IPS-20b (cell line): ENCODE data around the gene BBLN.

Experiments
- H3K27ac ChIP-seq: one replicate; pipeline ENCODE4 v1.5.1; 2013; ENCODE audit warnings: low read length
- H3K27me3 ChIP-seq: 2 replicates; pipeline ENCODE4 v1.6.1; 2013; ENCODE audit warnings: mild to moderate bottlenecking, low read length, inconsistent platforms; ENCODE audit not compliant: insufficient read depth
- H3K36me3 ChIP-seq: 2 replicates; pipeline ENCODE4 v1.6.1; 2013; ENCODE audit warnings: low read depth, mild to moderate bottlenecking, inconsistent platforms, low read length, moderate library complexity; ENCODE audit not compliant: insufficient read depth
- H3K4me1 ChIP-seq: 2 replicates; pipeline ENCODE4 v1.6.1; 2013; ENCODE audit warnings: mild to moderate bottlenecking, control low read depth, inconsistent platforms, low read length, moderate library complexity; ENCODE audit not compliant: insufficient read depth
- H3K4me3 ChIP-seq: 2 replicates; pipeline ENCODE4 v1.5.1; 2013; ENCODE audit warnings: mild to moderate bottlenecking, low read length, inconsistent platforms
- H3K9ac ChIP-seq: 2 replicates; pipeline ENCODE4 v1.6.1; 2013; ENCODE audit warnings: low read depth, mild to moderate bottlenecking, inconsistent platforms, low read length, moderate library complexity
- H3K9me3 ChIP-seq: 2 replicates; pipeline ENCODE4 v1.6.1; 2013; ENCODE audit warnings: mild to moderate bottlenecking, low read depth, low read length, inconsistent platforms; ENCODE audit not compliant: insufficient read depth

BBLN gene

DNA sequence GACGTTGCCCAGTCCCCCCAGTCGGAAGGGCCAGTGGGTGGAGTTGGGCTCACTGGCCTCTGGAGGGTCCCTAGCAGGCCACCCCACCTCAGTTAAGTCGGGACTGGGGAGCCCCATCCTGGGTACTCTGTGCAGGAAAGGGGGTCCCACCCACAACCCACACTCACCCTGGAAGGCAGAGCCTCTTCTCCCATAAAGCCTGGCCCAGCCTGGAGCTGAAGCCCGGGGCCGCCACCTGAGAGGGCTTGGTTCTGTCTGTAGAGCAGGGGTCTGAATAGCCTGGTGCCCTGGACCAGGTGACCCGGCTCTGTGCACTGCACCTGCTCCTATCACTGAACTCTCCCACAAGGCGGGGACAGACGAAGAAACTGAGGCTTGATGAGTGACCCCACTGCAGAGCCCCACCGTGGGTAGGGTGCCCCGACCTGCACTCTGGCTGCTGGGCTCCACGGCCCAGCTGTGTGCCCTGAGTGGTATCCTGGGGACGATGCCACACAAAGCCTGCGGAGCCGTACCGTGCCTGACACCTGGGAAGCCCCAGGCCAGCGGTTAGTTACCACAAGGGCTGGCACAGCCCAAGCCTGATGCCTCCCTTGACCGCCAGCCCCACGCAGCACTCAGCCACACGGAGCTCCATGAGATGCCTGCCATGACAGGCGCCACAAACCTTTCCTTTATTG is 39.9 kb upstream of the BBLN start:
- H3K4me3 ChIP-seq, result no peak overlapping the region
- no peak overlapping the region for H3K27ac ChIP-seq
- no peaks in the 10 kb centered on the region for H3K4me1 ChIP-seq
- no peak overlapping the region for H3K9ac ChIP-seq
- no peaks in the 10 kb centered on the region for H3K27me3 ChIP-seq
- H3K9me3 ChIP-seq, result no peaks in the 10 kb centered on the region
- H3K36me3 ChIP-seq, result peaks cover 41% of the 10 kb centered on the region

DNA sequence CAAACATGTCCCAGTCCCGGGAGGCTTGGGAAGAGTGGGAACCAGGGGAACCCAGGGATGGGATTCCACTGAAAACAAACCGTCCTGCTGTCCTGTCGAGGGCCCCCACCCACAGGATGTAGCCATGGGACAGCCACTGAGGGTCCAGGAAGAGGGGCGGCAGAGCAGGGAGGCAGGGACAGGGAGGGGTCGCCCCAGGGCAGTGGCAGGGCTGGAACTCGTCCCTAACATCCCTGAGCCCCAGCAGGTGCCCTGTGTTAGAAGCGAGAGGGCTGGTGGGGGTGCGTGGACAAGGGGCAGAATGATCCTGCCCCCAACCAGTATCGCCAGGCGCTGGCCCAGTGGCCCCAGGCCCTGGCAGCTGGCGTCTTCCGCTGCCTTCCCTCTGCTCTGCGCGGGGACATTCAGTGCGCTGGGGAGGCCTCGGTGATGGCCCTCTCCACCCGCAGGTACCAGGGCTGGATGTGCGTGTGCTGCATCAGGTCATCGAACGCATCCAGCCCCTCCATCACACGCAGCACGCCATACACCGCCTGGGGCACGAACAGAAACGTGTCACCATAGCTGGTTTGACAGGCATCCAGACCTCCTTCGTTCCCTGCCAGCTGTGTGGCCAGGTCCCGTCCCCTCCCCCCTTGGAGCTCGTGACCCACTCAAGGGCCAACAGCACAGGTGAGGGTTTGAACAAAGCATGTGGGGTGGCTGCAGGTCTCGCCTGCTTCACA is 39.2 kb upstream of the BBLN start:
- H3K9ac ChIP-seq, result no peak overlapping the region
- H3K27me3 ChIP-seq, result no peaks in the 10 kb centered on the region
- no peaks in the 10 kb centered on the region for H3K4me1 ChIP-seq
- H3K4me3 ChIP-seq, result no peak overlapping the region
- H3K36me3 ChIP-seq, result peaks cover 41% of the 10 kb centered on the region
- no peaks in the 10 kb centered on the region for H3K9me3 ChIP-seq
- H3K27ac ChIP-seq, result no peak overlapping the region

GRCh38 chr9:128121466-128121810 is 38.6 kb upstream of the BBLN start:
- peaks cover 41% of the 10 kb centered on the region for H3K36me3 ChIP-seq
- no peak overlapping the region for H3K9ac ChIP-seq
- no peak overlapping the region for H3K4me3 ChIP-seq
- H3K9me3 ChIP-seq, result no peaks in the 10 kb centered on the region
- no peak overlapping the region for H3K27ac ChIP-seq
- no peaks in the 10 kb centered on the region for H3K4me1 ChIP-seq
- H3K27me3 ChIP-seq, result no peaks in the 10 kb centered on the region

- Histone ChIP-seq H3K27me3 (no peaks in the 10 kb centered on the region), H3K4me1 (no peaks in the 10 kb centered on the region), H3K9me3 (no peaks in the 10 kb centered on the region), H3K36me3 (peaks cover 41% of the 10 kb centered on the region), H3K9ac (no peak overlapping the region), H3K4me3 (no peak overlapping the region), H3K27ac (no peak overlapping the region)
These were observed 37.9 kb upstream of the BBLN start for GRCh38 chr9:128121924-128122808.

GRCh38 chr9:128122809-128123175 is 37.3 kb upstream of the BBLN start:
- Histone ChIP-seq H3K27me3 (no peaks in the 10 kb centered on the region), H3K4me1 (no peaks in the 10 kb centered on the region), H3K9ac (no peak overlapping the region), H3K36me3 (peaks cover 41% of the 10 kb centered on the region), H3K4me3 (no peak overlapping the region), H3K27ac (no peak overlapping the region), H3K9me3 (no peaks in the 10 kb centered on the region)

- no peaks in the 10 kb centered on the region; the same call in 1 of the 2 replicates for H3K4me1 ChIP-seq
- no peak overlapping the region for H3K9ac ChIP-seq
- peaks cover 1% of the 10 kb centered on the region; the same call in 1 of the 2 replicates for H3K27me3 ChIP-seq
- H3K27ac ChIP-seq, result no peak overlapping the region
- H3K4me3 ChIP-seq, result no peak overlapping the region
- peaks cover 41% of the 10 kb centered on the region for H3K36me3 ChIP-seq
- no peaks in the 10 kb centered on the region for H3K9me3 ChIP-seq
These were observed 36.5 kb upstream of the BBLN start for GRCh38 chr9:128123451-128124080.

DNA sequence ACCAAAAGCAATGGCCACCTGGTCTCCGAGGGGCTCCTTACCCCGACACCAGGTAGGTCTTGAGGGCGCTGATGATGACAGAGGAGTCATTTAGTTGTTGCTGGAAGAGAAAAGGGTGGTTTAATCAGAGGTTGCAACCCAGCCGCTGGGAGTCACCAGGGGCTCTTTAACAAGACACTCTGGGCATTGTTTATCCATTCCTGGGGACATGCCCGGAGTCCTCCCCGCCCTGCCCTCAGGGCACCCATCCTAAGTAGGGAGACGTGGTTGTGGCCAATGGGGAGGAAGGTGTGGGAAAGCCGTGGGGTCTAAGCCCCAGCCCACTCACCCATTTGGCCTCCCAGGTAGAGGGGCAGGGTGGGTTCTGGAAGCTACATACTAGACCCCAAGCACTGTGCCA is 35.6 kb upstream of the BBLN start:
- Histone ChIP-seq H3K4me3 (no peak overlapping the region), H3K27me3 (peaks cover 9% of the 10 kb centered on the region), H3K9me3 (no peaks in the 10 kb centered on the region), H3K36me3 (peaks cover 41% of the 10 kb centered on the region), H3K9ac (no peak overlapping the region), H3K27ac (no peak overlapping the region), H3K4me1 (no peaks in the 10 kb centered on the region; the same call in 1 of the 2 replicates)

DNA sequence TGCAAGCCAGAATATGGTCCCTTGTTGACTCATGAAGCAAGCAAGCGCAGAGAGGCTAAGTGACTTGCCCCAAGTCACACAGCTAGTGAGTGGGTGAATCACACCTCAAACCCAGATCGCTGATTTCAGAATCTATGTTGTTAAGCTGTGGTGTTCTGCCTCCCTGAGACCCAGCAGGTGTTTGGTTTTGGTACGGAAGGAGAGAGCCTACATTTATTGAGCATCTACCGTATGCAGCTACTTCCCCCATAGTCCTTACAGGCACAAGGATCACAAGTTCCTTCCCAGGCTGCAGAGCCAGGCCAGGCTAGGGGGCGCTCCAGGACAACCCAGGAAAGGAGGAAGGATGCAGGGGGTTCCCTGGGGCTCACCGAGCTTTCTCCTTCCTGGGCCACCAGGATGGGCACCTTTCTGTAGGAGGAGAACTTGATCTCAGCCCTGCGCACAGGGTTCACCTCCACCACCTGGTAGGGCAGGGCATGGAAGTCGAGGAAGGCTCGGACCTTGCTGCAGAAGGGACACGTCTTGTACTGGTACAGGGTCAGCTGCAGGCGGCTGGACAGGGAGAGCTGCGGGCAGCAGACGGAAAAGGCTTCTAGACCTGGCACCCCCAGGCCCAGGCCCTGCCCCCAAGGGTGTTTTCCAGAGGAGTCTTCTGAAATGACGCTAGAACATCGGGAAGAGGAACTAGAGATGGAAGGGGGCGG is 35.0 kb upstream of the BBLN start:
- H3K27me3 ChIP-seq, result peaks cover 9% of the 10 kb centered on the region
- H3K9me3 ChIP-seq, result no peaks in the 10 kb centered on the region
- peaks cover 41% of the 10 kb centered on the region for H3K36me3 ChIP-seq
- H3K4me1 ChIP-seq, result no peaks in the 10 kb centered on the region; the same call in 1 of the 2 replicates
- H3K4me3 ChIP-seq, result no peak overlapping the region
- no peak overlapping the region for H3K9ac ChIP-seq
- H3K27ac ChIP-seq, result no peak overlapping the region

DNA sequence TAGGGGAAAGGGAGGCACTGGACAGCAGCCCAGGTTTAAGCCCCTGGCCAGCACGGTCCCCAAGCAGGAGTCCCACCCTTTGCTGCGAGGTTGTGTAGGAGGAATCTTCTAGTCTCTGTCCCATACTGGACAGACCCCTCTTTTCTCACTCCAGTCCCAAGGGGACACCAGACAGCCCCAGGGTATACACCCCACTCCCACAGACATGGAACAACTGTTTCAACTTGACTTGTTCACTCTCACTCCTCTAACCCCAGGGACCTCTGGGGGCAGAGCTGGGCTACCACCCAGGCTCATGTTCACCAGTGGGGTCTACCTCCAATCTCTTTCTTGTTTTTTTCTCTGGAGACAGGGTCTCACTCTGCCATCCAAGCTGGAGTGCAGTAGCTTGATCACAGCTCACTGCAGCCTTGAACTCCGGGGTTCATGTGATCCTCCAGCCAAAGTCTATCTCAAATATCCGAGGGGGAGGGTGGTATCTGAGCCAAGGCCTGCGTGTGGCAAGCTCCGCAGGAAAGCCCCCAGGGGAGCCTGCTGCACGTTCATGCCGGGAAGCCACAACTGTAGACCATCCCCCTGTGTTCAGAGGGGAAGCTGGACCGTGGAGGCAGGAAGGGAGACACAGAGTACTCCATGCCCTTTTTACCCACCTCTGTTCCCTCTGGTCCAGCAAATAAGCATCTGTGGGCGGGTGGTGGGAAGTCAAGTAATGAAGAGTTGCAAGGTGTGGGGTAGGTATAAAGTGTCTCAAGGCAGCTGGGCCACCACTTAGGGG is 34.3 kb upstream of the BBLN start:
- Histone ChIP-seq H3K9ac (no peak overlapping the region), H3K4me3 (peak overlapping the region; percentile 36; the same call in 1 of the 2 replicates), H3K27me3 (peaks cover 9% of the 10 kb centered on the region), H3K36me3 (peaks cover 41% of the 10 kb centered on the region), H3K4me1 (no peaks in the 10 kb centered on the region; the same call in 1 of the 2 replicates), H3K9me3 (no peaks in the 10 kb centered on the region), H3K27ac (no peak overlapping the region)

- Histone ChIP-seq H3K36me3 (peaks cover 24% of the 10 kb centered on the region), H3K4me3 (peak within 1 kb of the TSS; percentile 97), H3K27ac (peak within 1 kb of the TSS; percentile 91), H3K4me1 (no peaks in the 10 kb centered on the region; the same call in 1 of the 2 replicates), H3K9me3 (no peaks in the 10 kb centered on the region), H3K27me3 (peaks cover 10% of the 10 kb centered on the region), H3K9ac (peak within 1 kb of the TSS; percentile 97)
These were observed 32.5 kb upstream of the BBLN start, which contains the start of gene PTGES2 for GRCh38 chr9:128127568-128127989. Gene PTGES2, minus strand, starts transcription at chr9:128127729. Its CDS starts 12 bp downstream, at chr9:128127717.
